ENCODE measurements around the gene BAG1.

The BAG1 gene

GRCh38 chr9:33291901-33292300 is 27.4 kb upstream of the BAG1 start:
- Mint-ChIP-seq H3K36me3 (ENCODE audit: low read depth) (peaks cover 29% of the 10 kb centered on the region), H3K27ac (peak overlapping the region; percentile 36 to 74 (median 71)), H3K4me3 (peak overlapping the region; percentile 96 to 99 (median 98)), H3K4me1 (peaks cover 33% of the 10 kb centered on the region), H3K27me3 (ENCODE audit: low read depth) (no peaks in the 10 kb centered on the region), H3K9me3 (no peaks in the 10 kb centered on the region)
- no peak for TF ChIP-seq CTCF (IDR thresholded peaks at IDR 0.05; ENCODE audit: unreplicated experiment in 3 of 3)

- Mint-ChIP-seq H3K27me3 (ENCODE audit: low read depth) (no peaks in the 10 kb centered on the region), H3K4me3 (peak overlapping the region; percentile 96 to 99 (median 98)), H3K4me1 (peaks cover 30% of the 10 kb centered on the region), H3K36me3 (ENCODE audit: low read depth) (peaks cover 22% of the 10 kb centered on the region), H3K9me3 (no peaks in the 10 kb centered on the region), H3K27ac (peak overlapping the region; percentile 97 to 100 (median 98))
- no peak for TF ChIP-seq CTCF (IDR thresholded peaks at IDR 0.05; ENCODE audit: unreplicated experiment in 3 of 3)
Observed at GRCh38 chr9:33291031-33291397, 26.5 kb upstream of the BAG1 start.

- Mint-ChIP-seq H3K4me1 (peaks cover 30% of the 10 kb centered on the region), H3K27me3 (ENCODE audit: low read depth) (no peaks in the 10 kb centered on the region), H3K9me3 (no peaks in the 10 kb centered on the region), H3K27ac (peak within 1 kb of the TSS; percentile 97 to 100 (median 98)), H3K4me3 (peak within 1 kb of the TSS; percentile 96 to 99 (median 98)), H3K36me3 (ENCODE audit: low read depth) (peaks cover 18% of the 10 kb centered on the region)
- no peak for TF ChIP-seq CTCF (IDR thresholded peaks at IDR 0.05; ENCODE audit: unreplicated experiment in 3 of 3)
Observed at GRCh38 chr9:33290247-33291030, 25.9 kb upstream of the BAG1 start, which contains the start of gene NFX1. Gene NFX1 (plus strand): TSS chr9:33290516. CDS start chr9:33290573, 57 bp downstream.

GRCh38 chr9:33289936-33290246 is 25.4 kb upstream of the BAG1 start:
- no peaks in the 10 kb centered on the region for H3K27me3 Mint-ChIP-seq (ENCODE audit: low read depth)
- H3K9me3 Mint-ChIP-seq, result no peaks in the 10 kb centered on the region
- H3K36me3 Mint-ChIP-seq (ENCODE audit: low read depth), result peaks cover 17% of the 10 kb centered on the region
- peak overlapping the region; percentile 96 to 99 (median 98) for H3K4me3 Mint-ChIP-seq
- H3K27ac Mint-ChIP-seq, result peak overlapping the region; percentile 97 to 100 (median 98)
- H3K4me1 Mint-ChIP-seq, result peaks cover 30% of the 10 kb centered on the region
- TF ChIP-seq CTCF (IDR thresholded peaks at IDR 0.05; ENCODE audit: unreplicated experiment in 3 of 3), result no peak

- no peaks in the 10 kb centered on the region for H3K9me3 Mint-ChIP-seq
- H3K36me3 Mint-ChIP-seq (ENCODE audit: low read depth), result peaks cover 13% of the 10 kb centered on the region
- H3K27me3 Mint-ChIP-seq (ENCODE audit: low read depth), result no peaks in the 10 kb centered on the region
- peak overlapping the region; percentile 97 to 100 (median 98) for H3K27ac Mint-ChIP-seq
- H3K4me1 Mint-ChIP-seq, result peaks cover 26% of the 10 kb centered on the region
- H3K4me3 Mint-ChIP-seq, result peak overlapping the region; percentile 96 to 99 (median 98)
- TF ChIP-seq CTCF (IDR thresholded peaks at IDR 0.05; ENCODE audit: unreplicated experiment in 3 of 3), result no peak
Observed at GRCh38 chr9:33289496-33289895, 25.0 kb upstream of the BAG1 start.

Measured in nephron (organoid).